Measurements from ENCODE around the gene TRMT10B.

DNA sequence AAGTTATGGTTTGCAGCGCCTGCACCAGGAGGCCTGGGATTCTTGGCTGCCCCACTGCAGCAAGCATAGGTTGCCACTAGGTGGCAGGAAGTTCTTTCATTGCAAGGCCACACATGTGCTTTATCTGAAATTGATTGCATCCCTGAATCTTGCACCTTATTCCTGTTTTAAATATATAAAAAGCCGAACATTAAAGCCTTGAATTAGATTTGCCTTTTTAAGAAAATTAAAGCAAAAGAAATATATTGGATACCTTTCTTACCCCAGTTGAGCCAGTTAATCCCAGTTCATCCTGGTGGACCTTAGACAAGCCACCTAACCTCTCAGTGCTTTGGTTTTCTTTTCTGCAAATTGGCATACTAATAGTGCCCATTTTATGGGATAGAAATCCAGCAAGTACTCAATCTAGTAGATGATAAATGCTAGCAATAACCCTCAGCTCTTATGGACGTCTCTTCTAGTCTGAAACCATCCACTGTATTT is 6.3 kb upstream of the TRMT10B start:
- TF ChIP-seq, protein P1, sequence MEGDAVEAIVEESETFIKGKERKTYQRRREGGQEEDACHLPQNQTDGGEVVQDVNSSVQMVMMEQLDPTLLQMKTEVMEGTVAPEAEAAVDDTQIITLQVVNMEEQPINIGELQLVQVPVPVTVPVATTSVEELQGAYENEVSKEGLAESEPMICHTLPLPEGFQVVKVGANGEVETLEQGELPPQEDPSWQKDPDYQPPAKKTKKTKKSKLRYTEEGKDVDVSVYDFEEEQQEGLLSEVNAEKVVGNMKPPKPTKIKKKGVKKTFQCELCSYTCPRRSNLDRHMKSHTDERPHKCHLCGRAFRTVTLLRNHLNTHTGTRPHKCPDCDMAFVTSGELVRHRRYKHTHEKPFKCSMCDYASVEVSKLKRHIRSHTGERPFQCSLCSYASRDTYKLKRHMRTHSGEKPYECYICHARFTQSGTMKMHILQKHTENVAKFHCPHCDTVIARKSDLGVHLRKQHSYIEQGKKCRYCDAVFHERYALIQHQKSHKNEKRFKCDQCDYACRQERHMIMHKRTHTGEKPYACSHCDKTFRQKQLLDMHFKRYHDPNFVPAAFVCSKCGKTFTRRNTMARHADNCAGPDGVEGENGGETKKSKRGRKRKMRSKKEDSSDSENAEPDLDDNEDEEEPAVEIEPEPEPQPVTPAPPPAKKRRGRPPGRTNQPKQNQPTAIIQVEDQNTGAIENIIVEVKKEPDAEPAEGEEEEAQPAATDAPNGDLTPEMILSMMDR (IDR thresholded peaks at IDR 0.05; ENCODE audit: low read depth, low read length), result peak; percentile 92
- no peak for TF ChIP-seq EZH2phosphoT487 (IDR thresholded peaks at IDR 0.05; ENCODE audit: low read depth)
